GM19324 (cell line): ENCODE measurements around the gene HIVEP1.

Source experiments
- ATAC-seq: cut with Tn5 transposase; IDR thresholded peaks from one replicate; pipeline ENCODE4 v1.9.1; 2021; ENCODE audit warnings: mild to moderate bottlenecking, moderate library complexity; ENCODE audit not compliant: unreplicated experiment, low FRiP score

Gene HIVEP1

DNA sequence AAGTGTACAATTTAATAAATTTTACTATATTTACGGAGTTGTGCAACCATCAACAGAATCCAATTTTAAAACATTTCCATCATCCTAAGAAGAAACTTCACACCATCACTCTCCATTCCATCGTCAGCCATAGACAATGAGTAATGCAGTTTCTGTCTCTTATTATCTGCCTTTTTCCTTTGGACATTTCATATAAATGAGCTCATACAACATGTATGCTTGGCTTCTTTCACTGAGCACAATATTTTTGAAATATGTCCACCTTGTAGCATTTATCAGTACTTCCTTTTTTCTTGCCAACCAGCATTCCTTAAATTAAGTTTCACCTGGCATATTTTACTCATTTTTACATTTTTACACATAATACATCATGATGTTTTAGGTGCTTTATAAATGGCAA lies 22.7 kb upstream of the HIVEP1 start:
- ATAC-seq = no peak

DNA sequence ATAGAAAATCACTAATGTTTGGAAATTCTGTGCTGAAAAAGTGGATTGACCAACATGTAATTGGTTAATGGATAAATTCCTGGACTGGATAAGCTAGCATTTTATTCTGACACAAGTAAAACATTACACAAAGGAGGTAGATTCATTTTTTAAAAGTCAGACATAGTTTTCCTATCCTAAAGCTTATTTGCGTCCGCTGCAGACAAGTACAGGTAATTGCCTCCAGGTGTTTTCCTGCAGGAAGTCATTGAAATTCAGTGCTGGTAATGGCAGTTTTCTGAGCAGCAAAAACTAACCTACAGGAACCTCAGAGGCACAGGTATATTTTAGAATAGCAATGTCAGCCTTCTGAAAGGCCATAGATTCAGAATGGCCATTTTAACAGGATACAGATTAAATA lies 20.0 kb upstream of the HIVEP1 start:
- ATAC-seq = no peak

DNA sequence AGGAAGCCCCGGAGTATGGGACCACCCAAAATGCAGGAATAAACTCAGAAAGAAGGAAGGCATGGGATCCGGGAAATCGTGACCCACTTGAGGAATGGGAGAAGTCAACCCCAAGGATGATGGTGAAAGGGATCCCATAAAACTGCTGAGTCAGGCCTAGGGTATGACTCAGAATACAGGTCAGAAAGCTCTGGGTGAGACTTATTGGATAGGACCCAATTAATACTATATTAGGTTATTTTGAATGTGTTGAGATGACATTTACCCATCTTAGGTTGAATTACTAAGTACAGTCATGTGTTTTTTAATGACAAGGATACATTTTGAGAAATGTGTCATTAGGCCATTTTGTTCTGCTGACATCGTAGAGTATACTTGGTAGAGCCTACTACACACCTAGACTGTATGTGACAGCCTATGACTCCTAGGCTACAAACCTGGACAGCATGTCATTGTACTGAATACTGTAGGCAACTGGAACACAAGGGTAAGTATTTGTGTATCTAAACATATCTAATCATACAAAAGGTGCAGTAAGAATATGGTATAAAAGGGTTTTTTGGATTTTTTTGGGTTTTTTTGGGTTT lies 17.1 kb upstream of the HIVEP1 start:
- ATAC-seq = no peak

DNA sequence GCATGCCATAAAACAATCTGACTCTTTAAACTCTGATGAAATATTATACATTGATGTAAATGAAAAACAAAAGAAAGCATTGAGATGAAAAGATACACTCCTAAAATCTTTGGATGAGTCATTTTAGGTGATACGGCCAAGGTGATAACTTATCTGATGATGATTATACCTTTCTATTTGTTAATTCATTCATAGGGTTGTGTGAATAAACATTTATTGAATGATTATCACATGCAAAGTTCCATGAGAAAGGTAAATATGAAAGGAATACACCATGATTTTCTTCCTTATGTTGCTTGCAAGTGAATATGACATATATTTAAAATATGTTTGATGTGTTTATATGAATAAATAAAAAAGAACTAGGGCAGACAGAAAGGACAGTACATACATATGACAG lies 15.4 kb upstream of the HIVEP1 start:
- no peak for ATAC-seq

DNA sequence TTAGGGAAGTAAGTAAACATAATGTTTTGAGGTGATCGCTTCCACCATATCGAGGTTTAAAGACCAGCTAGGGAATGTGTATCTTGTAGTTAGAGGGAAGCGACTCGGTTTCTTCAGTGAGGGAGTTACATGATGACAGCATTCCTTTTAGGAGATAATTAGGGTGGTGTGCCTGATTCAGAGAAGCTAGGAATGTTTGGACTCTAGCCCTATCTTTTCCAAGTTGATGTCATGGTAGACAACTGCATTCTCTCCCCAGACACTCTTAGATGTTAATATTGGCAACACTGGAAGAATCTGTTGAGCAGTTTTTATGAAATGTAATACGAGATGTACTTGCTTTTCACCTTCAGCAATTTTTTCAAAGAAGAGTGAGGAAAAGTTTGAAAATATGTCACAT lies 12.9 kb upstream of the HIVEP1 start:
- no peak for ATAC-seq

DNA sequence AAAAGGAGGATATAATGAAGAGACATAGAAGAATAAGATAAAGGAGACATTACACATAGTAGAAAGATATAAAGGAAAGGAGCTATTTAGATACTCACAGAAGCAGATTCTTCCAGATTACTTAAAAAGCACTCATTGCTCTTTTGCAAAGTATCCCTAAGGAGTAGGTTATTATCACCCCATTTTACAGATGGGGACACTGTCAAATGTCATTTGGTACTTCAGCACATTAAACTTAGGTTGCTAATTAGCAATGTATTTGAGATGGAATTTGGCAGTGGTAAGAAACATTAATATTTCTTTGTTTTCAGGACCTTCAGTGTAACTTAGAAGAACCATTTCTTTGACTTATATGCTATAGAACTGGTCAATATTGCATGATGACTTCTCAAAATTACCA lies 11.9 kb upstream of the HIVEP1 start:
- no peak for ATAC-seq

DNA sequence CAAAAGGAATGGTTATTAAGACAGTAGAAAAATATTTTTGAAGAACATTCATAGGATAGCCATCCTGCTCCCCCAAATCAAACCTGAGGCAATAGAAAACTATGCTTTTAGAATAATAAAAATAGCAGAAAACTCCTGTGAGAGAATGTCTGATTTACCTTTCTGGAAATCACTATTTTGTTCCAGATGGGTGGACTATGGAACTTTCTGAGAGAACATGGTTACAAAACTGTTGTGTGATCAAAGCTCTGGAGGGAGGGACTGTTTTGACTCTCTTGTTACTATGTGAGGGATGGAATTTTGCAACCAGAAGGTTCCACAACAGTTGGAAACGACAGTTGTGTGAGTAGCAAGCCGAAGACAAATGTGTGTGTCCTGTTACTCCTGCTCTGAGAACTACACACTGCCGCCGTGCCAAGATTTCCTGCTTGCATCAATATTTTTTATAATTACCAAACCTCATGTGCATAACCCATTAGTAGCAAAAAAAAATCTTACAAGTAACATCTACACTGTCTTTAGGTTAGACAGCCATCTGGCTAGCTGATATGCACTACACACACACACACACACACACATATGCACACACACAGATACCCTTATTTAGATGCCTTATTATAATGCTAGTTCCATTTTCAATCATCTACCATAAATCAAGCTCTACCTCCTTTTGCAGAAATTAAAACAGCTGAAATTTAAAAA lies 11.0 kb upstream of the HIVEP1 start:
- ATAC-seq = no peak

DNA sequence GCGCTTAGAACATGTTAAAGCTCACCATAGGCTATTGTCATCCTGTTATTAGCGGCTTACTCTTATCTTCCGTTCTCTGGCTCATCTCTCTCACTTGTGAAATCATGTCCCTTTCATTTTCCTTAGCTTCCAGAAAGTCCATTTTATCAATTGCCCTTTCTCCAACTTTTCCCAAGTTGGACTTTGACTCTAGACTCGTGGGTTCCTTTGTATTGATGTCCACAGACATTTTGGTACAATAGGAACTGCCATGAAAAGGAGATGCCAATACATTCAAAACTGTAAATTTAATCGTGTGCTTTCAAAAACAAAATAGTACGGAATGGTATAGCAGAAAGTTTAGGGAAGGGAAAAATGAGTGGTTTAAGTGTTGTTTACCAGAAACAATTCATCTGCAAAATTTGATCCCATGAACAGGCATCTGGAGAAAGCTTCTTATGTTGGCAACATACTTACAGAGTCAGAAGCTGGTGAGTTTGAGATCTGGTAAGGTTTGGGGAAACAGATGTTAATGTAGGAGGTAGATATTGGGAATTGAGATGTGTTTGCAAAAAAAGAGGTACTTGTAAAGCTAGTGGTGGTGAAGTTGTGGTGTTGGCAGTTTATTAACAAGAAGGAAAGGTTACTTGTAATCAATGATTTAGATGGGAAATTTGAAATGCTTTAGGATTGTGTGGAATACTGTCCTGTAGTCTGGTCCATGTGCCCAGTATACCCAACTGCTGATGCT lies 10.2 kb upstream of the HIVEP1 start:
- no peak for ATAC-seq

DNA sequence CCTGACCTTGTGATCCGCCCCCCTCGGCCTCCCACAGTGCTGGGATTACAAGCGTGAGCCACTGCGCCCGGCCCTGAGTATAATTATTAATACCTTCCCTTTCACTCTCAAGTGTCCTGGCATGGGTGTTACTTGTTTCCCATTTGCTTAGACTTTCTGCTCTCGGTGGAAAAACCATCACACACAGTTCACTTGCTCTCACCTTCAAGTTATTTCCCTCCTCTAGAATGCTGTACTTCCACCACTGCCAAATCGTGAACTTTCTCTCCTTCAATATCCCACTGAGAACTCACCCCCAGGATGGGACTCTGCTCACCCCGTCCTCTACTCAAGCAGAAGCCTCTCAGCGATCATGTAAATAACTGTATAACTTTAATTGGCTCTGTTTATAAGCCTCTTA lies 4.6 kb upstream of the HIVEP1 start:
- no peak for ATAC-seq

DNA sequence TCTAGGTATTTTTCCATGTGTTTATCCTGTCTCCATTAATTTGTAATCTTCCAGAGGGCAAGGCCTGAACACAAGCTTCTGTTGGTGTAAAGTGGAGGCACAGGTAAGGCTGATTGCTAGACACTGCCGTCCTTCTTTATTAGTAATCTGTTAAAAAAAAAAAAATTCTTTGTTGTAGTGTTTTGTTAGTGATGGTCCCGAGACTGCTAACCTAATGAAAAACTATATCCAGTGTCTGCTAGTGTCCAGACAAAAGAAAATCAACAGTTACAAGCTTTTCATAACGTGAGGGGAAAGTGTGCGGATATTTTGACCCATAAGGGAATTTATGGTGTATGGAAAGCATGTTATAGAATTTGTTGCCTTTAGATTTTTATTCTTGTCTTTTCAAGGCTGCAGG lies 4.2 kb upstream of the HIVEP1 start:
- ATAC-seq = no peak

DNA sequence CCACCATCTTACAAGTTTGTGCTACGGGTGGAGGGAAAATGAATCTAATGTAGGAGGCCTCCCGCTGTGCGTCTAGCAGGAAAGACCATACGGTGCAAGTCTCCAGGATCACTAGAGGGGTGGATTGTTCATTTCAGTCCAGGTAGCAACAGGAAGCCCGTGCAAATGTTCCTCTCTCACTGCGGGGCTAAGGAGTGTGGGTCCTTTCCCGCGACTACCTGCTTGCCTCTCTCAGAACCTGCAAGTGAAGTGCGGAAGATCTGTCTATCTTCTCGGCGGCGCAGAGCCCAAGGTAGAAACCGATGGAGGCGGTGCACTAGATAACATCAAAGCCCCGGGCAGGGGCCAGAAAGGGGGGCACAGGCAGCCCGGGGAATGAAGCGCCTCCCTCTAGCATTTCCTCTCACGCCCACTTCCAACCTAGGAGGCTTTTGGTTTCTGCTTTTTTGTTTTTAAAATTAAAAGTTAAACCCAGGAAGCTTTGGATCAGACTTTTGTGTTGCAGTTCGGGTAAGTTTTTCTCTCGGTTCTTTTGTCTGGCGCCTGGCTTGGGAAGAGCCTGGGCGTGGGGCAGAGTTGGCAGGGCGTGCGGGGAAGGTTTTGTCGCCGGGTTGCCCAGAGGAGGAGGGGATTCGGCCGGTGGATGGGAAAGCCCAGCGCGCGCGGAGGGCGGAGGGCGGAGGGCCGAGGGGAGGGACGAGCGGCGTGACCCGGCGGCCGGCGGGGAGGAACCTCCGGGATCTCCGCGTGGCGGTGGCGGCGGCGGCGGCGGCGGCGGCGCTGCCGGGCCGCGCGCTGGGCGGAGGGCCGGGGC lies 3.5 kb upstream of the HIVEP1 start:
- peak; percentile 35 for ATAC-seq

DNA sequence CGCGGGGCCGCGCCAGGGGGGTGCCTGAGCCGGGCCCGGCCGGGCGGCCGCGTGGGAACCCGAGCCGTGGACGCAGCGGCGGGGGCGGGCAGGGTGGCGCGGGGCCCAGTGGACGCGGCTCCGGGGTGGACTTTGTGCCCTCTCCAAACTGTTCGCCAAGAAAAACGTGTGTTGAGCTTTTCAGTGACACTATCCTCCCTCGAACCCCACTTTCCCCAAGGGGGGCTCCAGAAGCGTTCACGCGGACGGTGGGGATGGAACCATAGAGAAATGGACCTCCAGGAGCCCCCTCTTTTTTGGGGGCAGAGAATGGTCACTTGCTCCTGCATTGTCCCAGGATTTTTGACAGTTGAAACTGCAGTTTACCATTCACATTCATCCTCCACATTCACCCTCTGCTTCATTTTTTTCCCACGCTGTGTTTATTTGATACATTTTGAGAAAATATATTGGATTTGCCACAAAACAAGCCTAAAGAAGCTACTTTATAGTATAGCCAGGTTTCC lies 2.9 kb upstream of the HIVEP1 start:
- no peak for ATAC-seq

DNA sequence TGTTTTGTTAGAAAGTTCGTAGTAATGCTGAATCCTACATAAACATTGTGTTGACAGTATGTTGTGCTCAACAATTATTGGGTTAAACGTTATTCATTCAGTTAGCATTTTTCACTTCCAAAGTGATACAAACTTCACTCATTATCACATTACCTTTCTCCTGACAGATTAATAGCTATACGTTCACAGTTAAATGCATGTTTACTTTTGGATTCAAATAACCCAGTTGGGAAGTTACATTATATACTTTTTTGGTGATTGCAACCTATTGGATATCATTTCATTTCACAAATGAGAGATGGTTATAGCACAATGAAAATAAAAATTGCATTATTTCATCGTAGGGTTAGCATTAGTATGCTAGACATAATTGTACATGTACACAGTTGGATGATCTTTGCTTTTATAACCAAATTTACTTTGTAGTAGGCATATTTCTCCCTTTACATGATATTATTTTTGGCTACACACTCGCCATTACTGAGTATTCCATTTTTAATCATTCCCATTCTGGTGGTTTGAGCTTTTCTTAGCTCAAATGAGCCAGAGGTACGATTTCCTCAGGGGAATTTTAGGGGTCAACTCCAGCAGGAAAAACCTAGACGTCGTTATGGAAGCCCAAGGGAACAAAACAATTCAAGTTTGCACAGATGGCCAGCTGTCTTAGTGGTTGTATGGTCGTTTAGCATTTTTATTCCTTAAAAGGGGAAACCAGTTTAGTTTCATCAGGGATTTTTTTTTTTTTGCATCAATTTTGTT lies 2.1 kb upstream of the HIVEP1 start:
- no peak for ATAC-seq

DNA sequence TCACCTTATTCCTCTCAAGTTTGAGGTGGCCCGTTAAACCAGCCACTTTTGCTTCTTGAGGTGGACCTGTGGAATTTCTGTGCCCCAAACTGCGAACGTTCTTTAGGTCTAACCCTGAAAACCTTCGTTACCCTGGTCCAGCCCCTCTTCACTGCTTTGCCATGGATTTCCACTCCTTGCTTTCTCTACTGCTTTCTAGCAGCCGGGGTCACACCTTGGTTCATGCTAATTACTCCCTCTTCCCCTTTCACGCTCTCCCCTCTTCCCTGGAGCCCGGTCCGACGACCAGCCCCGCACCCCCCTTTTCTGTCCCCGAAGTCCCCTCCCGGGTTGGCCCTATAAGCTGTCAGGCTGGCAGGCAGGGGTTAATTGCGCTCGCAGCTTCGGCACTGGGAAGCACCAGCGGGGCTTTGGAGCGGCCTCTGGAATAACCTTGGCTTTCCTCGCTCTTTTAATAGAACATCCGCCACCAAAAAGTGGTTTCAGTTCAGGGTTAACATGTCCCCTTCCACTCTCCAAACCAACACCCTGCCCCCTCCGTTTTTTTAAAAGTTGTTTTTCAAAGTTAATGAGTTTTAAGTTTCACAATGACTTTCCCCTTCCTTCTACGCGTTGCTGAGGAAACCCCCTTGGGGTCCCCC lies 1.4 kb upstream of the HIVEP1 start:
- ATAC-seq = peak; percentile 28

DNA sequence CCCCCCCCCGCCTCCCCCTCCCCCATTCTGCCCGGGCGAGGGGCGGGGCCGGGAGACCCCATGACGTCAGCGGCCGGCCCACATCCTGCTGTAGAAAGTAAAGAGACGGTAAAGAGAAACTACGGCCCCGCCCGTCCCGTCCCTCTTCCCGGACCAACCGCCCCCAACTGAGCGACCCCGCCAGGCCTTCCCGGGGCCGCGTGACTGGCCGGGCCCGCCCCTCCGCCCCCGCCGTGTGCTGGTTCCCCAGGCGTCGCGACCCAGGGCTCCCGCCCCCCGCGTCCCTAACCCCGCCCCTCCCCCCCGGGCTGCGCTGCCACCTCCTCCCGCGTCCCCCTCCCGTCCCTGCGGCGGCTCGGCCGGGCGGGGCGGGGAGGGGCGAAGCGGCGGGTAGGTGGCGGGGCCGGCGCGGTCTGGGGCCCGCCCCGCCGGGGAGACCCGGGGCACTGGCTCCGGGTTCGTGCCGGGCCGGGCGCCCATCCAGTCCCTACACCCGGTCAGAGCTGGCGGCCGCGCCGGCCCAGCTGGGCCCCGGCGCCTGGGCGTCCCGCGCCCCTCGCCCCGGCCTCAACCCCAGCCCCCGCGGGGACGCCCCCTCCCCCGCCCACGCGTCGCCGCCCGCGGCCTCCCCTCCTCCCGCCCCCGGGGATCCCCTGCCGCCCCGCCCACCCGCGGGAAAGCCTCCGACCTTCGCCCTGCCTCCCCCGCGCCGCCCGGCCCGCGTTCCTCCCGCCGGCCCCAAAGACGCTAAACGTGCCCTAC lies 655 bp upstream of the HIVEP1 start:
- ATAC-seq = peak; percentile 64

DNA sequence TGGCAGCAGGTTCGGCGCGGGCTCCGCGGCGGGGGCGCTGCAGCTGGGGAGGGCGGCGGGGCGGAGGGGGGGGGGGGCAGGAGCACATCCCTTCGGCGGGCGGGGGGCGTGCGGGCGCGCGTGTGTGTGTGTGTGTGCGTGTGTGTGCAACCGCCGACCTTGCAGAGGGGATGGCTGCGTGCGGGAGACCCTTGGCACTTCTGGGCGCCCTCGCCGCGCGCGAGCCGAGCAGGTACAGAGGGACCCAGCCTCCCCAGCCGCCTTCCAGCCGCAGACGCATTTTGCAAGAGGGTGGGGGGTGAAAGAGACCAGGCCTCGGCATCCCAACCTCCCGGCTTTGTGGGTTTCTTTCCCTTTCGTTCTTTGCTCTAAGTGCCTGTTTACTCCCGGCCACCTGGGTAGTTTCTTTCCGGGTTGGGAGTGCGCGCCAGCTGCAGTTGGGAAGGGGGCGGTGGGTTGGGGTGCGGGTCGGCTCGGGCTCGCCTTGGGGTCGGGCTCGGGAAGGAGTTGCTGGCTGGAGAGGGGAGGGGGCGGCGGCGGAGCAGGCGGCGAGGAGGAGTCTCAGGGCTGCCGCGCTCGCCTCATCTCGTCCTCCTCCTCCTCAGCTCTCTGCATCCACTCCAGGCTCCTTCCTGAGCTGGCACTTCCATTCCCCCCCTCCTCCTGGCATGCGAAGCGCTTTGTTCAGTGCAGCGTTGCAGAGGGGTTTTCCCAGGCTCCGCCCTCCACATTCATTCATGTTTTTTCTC lies 620 bp downstream of the HIVEP1 start:
- no peak for ATAC-seq

DNA sequence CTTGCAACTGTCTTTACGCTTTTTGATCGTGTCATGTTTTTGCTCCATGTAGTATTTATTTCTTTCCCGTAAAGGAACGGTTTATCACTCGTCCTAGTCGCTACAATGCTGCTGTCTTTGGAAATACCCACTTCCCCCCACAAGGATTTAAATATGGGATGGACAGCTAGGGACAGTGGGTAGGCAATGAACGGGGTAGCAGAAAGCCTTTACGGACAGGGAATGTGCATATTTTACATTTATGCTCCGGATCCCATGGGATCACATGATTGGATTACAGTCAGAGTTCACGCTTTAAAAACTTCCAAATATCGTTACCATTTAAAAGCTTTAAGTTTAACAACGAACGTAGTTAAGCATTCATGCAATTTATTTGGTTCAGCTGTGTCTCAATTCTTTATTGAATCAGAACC lies 1.2 kb downstream of the HIVEP1 start:
- ATAC-seq = no peak
